IMR-90 (cell line): ENCODE results near the gene NOMO2.
"Not testable (repeated sequence)": the region's sequence is repeated elsewhere in the genome, so short reads cannot be mapped to it uniquely, and the experiment has no call there.

Experiments used
- BHLHE40 ChIP-seq: fragments of 150-350 bp; IDR thresholded peaks from 2 replicates; pipeline ENCODE4 v1.6.1; 2016; ENCODE audit warnings: mild to moderate bottlenecking, low read depth, low read length
- CEBPB ChIP-seq: IDR thresholded peaks from 2 replicates; pipeline ENCODE4 v1.6.1; 2012; ENCODE audit warnings: low read depth, low read length, improper control_type of control experiment
- CHD1 ChIP-seq: IDR thresholded peaks from 2 replicates; pipeline ENCODE4 v1.6.1; 2012; ENCODE audit warnings: low read depth, low read length, improper control_type of control experiment
- CTCF ChIP-seq: conservative IDR thresholded peaks from 2 replicates; pipeline ENCODE4 v1.5.1; 2012; ENCODE audit warnings: mild to moderate bottlenecking, low read depth, low read length, improper control_type of control experiment
- ELK1 ChIP-seq: fragments of 150-350 bp; IDR thresholded peaks from 2 replicates; pipeline ENCODE4 v1.6.1; 2016; ENCODE audit warnings: low read depth, mild to moderate bottlenecking, low read length, moderate library complexity, borderline replicate concordance
- MAFK ChIP-seq: IDR thresholded peaks from 2 replicates; pipeline ENCODE4 v1.6.1; 2012; ENCODE audit warnings: low read depth, low read length, improper control_type of control experiment
- POLR2A ChIP-seq: IDR thresholded peaks from 2 replicates; pipeline ENCODE4 v1.6.1; 2012; ENCODE audit warnings: mild to moderate bottlenecking, low read depth, low read length
- RAD21 ChIP-seq: IDR thresholded peaks from 2 replicates; pipeline ENCODE4 v1.6.1; 2012; ENCODE audit warnings: low read length, improper control_type of control experiment
- RCOR1 ChIP-seq: IDR thresholded peaks from 2 replicates; pipeline ENCODE4 v1.6.1; 2012; ENCODE audit warnings: mild to moderate bottlenecking, low read length, improper control_type of control experiment; ENCODE audit not compliant: insufficient replicate concordance
- RFX5 ChIP-seq: IDR thresholded peaks from 2 replicates; pipeline ENCODE4 v1.8.0; 2012; ENCODE audit warnings: low read depth, mild to moderate bottlenecking, low read length, moderate library complexity
- SMC3 ChIP-seq: fragments of 150-350 bp; IDR thresholded peaks from 2 replicates; pipeline ENCODE4 v1.6.1; 2016; ENCODE audit warnings: low read depth, mild to moderate bottlenecking, antibody characterized with exemption, low read length, moderate library complexity
- USF2 ChIP-seq: fragments of 150-350 bp; IDR thresholded peaks from 2 replicates; pipeline ENCODE4 v1.6.1; 2017; ENCODE audit warnings: mild to moderate bottlenecking, antibody characterized with exemption, low read length, low read depth

- not testable (repeated sequence) for TF ChIP-seq CTCF, POLR2A, ELK1, BHLHE40, RCOR1, MAFK, USF2, CHD1, SMC3, CEBPB, RFX5, RAD21
These were observed 30.6 kb downstream of the NOMO2 start for GRCh38 chr16:18531323-18531722.
